Measurements from ENCODE around the gene OBSCN.

DNA sequence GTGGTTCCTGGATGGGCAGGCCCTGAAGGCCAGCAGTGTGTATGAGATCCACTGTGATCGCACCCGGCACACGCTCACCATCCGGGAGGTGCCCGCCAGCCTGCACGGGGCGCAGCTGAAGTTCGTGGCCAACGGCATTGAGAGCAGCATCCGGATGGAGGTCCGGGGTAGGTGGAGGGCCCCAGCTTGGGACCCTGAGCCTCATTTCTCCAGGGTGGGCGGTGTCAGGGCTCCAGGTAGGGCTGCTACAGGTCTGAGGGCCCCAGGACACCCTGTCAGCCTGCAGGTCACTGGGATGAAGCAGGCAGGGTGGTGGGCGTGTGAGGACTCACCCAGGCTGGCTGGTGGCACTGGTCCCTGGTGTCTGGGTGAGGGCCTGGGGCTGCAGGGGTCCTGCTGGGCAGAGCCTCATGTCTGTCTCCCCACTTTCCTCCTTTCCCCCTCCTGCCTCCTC, 7.8 kb downstream of the OBSCN start:
- TF ChIP-seq CTCF (IDR thresholded peaks at IDR 0.05), result no peak
- no peak for TF ChIP-seq POLR2AphosphoS5 (IDR thresholded peaks at IDR 0.05)
- no peak for TF ChIP-seq POLR2A (IDR thresholded peaks at IDR 0.05)
- no peak for TF ChIP-seq EP300 (IDR thresholded peaks at IDR 0.05)

Data from suprapubic skin (tissue), 4 donors.